IMR-90 (cell line): ENCODE results near the gene FKBP11. TPM values are rescaled to one million over a fixed set of nuclear protein-coding genes. Genes with fewer than 3 reads are reported as not detected.
"Not testable (repeated sequence)": the region's sequence is repeated elsewhere in the genome, so short reads cannot be mapped to it uniquely, and the experiment has no call there.

Experiments used
- ATAC-seq: fragments of 200-7000 bp; cut with Tn5 transposase; 2 replicates; pipeline ENCODE4 v1.9.1; 2020; ENCODE audit warnings: low read depth, mild to moderate bottlenecking, moderate library complexity
- BruUV-seq: library from RNA; stranded (reverse); fragments of 400-500 nt; replicated peaks from 2 replicates; lab custom pipeline; 2021; lab: Mats Ljungman, UMichigan
- CTCF ChIA-PET: fragments of 300-600 bp; formaldehyde crosslinking; extraction: SDS; loops from one replicate; lab custom pipeline; 2021; ENCODE audit warnings: antibody characterized with exemption; lab: Yijun Ruan, JAX
- POLR2A ChIA-PET: fragments of 300-600 bp; sonication (Branson Sonifier 250); formaldehyde crosslinking; loops from one replicate; lab custom pipeline; 2022; ENCODE audit warnings: antibody characterized with exemption; ENCODE audit not compliant: unreplicated experiment; lab: Charles Lee
- DNase-seq: peaks from one replicate; pipeline ENCODE4 v3.0.0; 2013
- H2AFZ ChIP-seq: replicated peaks from 2 replicates; pipeline ENCODE3; 2013; ENCODE audit warnings: low read length, mild to moderate bottlenecking; ENCODE audit not compliant: poor library complexity
- H2AK5ac ChIP-seq: 2 replicates; pipeline ENCODE4 v1.6.1; 2013; ENCODE audit warnings: low read depth, low read length, inconsistent platforms
- H2AK9ac ChIP-seq: replicated peaks from 2 replicates; pipeline ENCODE3; 2013; ENCODE audit warnings: mild to moderate bottlenecking, low read depth, low read length, moderate library complexity; ENCODE audit not compliant: poor library complexity
- H2BK120ac ChIP-seq: 2 replicates; pipeline ENCODE4 v1.6.1; 2013; ENCODE audit warnings: low read depth, low read length, inconsistent platforms
- H2BK15ac ChIP-seq: 3 replicates; pipeline ENCODE4 v1.6.1; 2013; ENCODE audit warnings: low read depth, low read length, inconsistent platforms
- H2BK20ac ChIP-seq: 2 replicates; pipeline ENCODE4 v1.6.1; 2013; ENCODE audit warnings: low read depth, mild to moderate bottlenecking, inconsistent platforms, low read length, moderate library complexity
- H2BK5ac ChIP-seq: 2 replicates; pipeline ENCODE4 v1.6.1; 2013; ENCODE audit warnings: mild to moderate bottlenecking, low read depth, low read length, inconsistent platforms; ENCODE audit not compliant: poor library complexity, severe bottlenecking
- H3K14ac ChIP-seq: replicated peaks from 2 replicates; pipeline ENCODE4 v1.6.1; 2013; ENCODE audit warnings: low read depth, low read length, inconsistent platforms
- H3K18ac ChIP-seq: 2 replicates; pipeline ENCODE4 v1.6.1; 2013; ENCODE audit warnings: low read depth, low read length, control low read depth
- H3K23ac ChIP-seq: 2 replicates; pipeline ENCODE4 v1.6.1; 2013; ENCODE audit warnings: low read depth, low read length, inconsistent platforms
- H3K27ac ChIP-seq: 2 replicates; pipeline ENCODE4 v1.5.1; 2013; ENCODE audit warnings: mild to moderate bottlenecking, control low read depth, low read length; ENCODE audit not compliant: insufficient read depth
- H3K27me3 ChIP-seq: 2 replicates; pipeline ENCODE4 v1.6.1; 2013; ENCODE audit warnings: low read length; ENCODE audit not compliant: control insufficient read depth, insufficient read depth
- H3K36me3 ChIP-seq: 2 replicates; pipeline ENCODE4 v1.6.1; 2013; ENCODE audit warnings: low read length, mixed read lengths; ENCODE audit not compliant: control insufficient read depth, insufficient read depth
- H3K4ac ChIP-seq: 2 replicates; pipeline ENCODE4 v1.6.1; 2013; ENCODE audit warnings: low read depth, low read length, inconsistent platforms
- H3K4me1 ChIP-seq: 2 replicates; pipeline ENCODE4 v1.6.1; 2013; ENCODE audit warnings: low read length, mixed read lengths; ENCODE audit not compliant: control insufficient read depth, insufficient read depth
- H3K4me2 ChIP-seq: 2 replicates; pipeline ENCODE4 v1.6.1; 2013; ENCODE audit warnings: low read depth, mild to moderate bottlenecking, control low read depth, low read length, moderate library complexity
- H3K4me3 ChIP-seq: 2 replicates; pipeline ENCODE4 v1.5.1; 2013; ENCODE audit warnings: low read depth, mild to moderate bottlenecking, control low read depth, low read length, moderate library complexity; ENCODE audit not compliant: insufficient read depth
- H3K56ac ChIP-seq: 2 replicates; pipeline ENCODE4 v1.6.1; 2013; ENCODE audit warnings: low read length, inconsistent platforms; ENCODE audit not compliant: insufficient read depth; ENCODE audit errors: extremely low read depth
- H3K79me1 ChIP-seq, 2 experiments: 2 replicates each; pipeline ENCODE4 v1.6.1; 2013; ENCODE audit warnings: low read length in 2 of 2, inconsistent platforms in 1 of 2, low read depth in 1 of 2
- H3K9ac ChIP-seq: 2 replicates; pipeline ENCODE4 v1.6.1; 2013; ENCODE audit warnings: low read depth, low read length, control low read depth
- H3K9me1 ChIP-seq: 2 replicates; pipeline ENCODE4 v1.6.1; 2013; ENCODE audit warnings: low read length, inconsistent platforms; ENCODE audit not compliant: insufficient read depth
- H3K9me3 ChIP-seq: 2 replicates; pipeline ENCODE4 v1.6.1; 2013; ENCODE audit warnings: low read length; ENCODE audit not compliant: control insufficient read depth, insufficient read depth
- H4K20me1 ChIP-seq: 2 replicates; pipeline ENCODE4 v1.6.1; 2013; ENCODE audit warnings: low read length, inconsistent platforms; ENCODE audit not compliant: insufficient read depth
- H4K5ac ChIP-seq: 2 replicates; pipeline ENCODE4 v1.6.1; 2013; ENCODE audit warnings: mild to moderate bottlenecking, low read depth, low read length, control low read depth
- H4K8ac ChIP-seq, 2 experiments: 2 replicates each; pipeline ENCODE4 v1.6.1; 2013; ENCODE audit warnings: low read depth in 2 of 2, low read length in 2 of 2, control low read depth in 1 of 2, inconsistent platforms in 1 of 2
- H4K91ac ChIP-seq: 2 replicates; pipeline ENCODE4 v1.6.1; 2013; ENCODE audit warnings: low read depth, low read length, inconsistent platforms; ENCODE audit not compliant: insufficient read depth
- WGBS, 2 experiments: methylation state at CpG; one replicate each; pipeline versions ENCODE4 v1.1.5 to v1.1.7; 2013; ENCODE audit warnings: missing lambda C conversion rate in 2 of 2; ENCODE audit not compliant: insufficient read length in 1 of 2; ENCODE audit errors: extremely low coverage in 2 of 2; 5-methylcytosine and 5-hydroxymethylcytosine counted together
- dilution Hi-C: fragments of 300-500 bp; cut with HindIII; formaldehyde crosslinking; loops from one replicate; pipeline ENCODE4 v1.14.3; 2018; ENCODE audit warnings: low sequenced_read_pairs; ENCODE audit not compliant: unreplicated experiment
- in situ Hi-C: fragments of 300-500 bp; cut with MboI; formaldehyde crosslinking; loops from 3 replicates; pipeline ENCODE4 v1.14.3; 2019; ENCODE audit warnings: low sequenced_read_pairs, inconsistent platforms, mixed read lengths
- intact Hi-C: fragments of 100-400 bp; cut with micrococcal nuclease; formaldehyde crosslinking; loops from 2 replicates; pipeline ENCODE4 v1.10.0; 2022
- polyA plus RNA-seq, 3 experiments: library from polyadenylated mRNA; depleted of rRNA; stranded (reverse); fragments of >200 nt; gene quantifications; 2 replicates each; pipeline ENCODE4 v1.2.3, GENCODE V29; 2012; ENCODE audit warnings: low replicate concordance in 1 of 3
- total RNA-seq: library from RNA; depleted of rRNA; stranded (reverse); fragments of >200 nt; gene quantifications from 2 replicates; pipeline ENCODE4 v1.2.3, GENCODE V29; 2012

Gene FKBP11
- total and polyA plus RNA-seq, 2 of the 4 experiments (the other 2 are of a cell fraction): 5.0 to 40.0 TPM

- POLR2A ChIA-PET, CTCF ChIA-PET: not testable (repeated sequence)
These were observed 15.6 kb downstream of the FKBP11 start for GRCh38 chr12:48909698-48910097.

More at GRCh38 chr12:48909698-48910097, 15.6 kb downstream of the FKBP11 start:
- H2BK15ac ChIP-seq, H3K9me3 ChIP-seq, intact Hi-C loops, BruUV-seq, H2BK5ac ChIP-seq, H3K14ac ChIP-seq, H3K36me3 ChIP-seq, H3K9me1 ChIP-seq, H3K23ac ChIP-seq, H3K56ac ChIP-seq, H3K18ac ChIP-seq, DNase-seq, H4K20me1 ChIP-seq, dilution Hi-C loops, H2AK9ac ChIP-seq, H3K9ac ChIP-seq, H3K27me3 ChIP-seq, H3K4ac ChIP-seq, H4K91ac ChIP-seq, H2AFZ ChIP-seq, ATAC-seq, H3K4me3 ChIP-seq, H3K4me2 ChIP-seq, H2AK5ac ChIP-seq, in situ Hi-C loops, H2BK20ac ChIP-seq, H3K79me1 ChIP-seq, H2BK120ac ChIP-seq, H3K4me1 ChIP-seq, H3K27ac ChIP-seq, H4K5ac ChIP-seq, H4K8ac ChIP-seq: not testable (repeated sequence)
- 70% methylated on average over 2 of the region's 11 CpGs; no CpG with 5 or more reads in 1 of the 2 experiments for WGBS, 2 experiments
